Measurements from ENCODE around the gene CA10.

CA10 gene

DNA sequence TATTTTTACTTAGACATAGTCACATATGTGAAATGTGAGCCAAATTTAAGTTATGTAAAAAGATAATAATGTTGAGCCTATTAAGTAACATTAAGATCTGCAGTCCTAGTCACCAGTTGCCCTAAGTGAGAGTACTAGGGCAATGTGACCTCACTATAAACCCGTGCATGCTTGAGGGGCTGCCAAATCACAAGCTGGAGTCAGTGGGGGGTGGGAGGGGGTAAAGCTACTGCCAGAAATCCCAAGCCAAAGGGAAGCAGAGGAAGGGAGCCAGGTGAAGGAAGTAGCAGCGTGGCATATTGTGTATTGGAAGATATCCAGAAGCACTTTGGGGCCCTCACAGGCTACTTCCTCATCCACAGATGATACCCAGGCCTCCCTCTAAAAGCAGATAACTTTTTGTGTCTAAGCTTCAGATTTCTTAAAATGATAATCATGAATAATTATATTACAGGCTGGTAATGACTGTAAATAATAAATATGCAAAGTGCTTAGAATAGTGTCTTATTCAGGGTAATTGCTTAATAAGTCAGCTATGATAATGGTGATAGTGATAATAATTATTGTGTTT, 134.1 kb downstream of the CA10 start:
- H3K4me3 ChIP-seq (ENCODE audit: low read depth, low read length): no peak overlapping the region
- no peak overlapping the region for H3K9ac ChIP-seq
- no peak overlapping the region for H3K27ac ChIP-seq
- no peaks in the 10 kb centered on the region for H3K79me2 ChIP-seq
- TF ChIP-seq, protein P1, sequence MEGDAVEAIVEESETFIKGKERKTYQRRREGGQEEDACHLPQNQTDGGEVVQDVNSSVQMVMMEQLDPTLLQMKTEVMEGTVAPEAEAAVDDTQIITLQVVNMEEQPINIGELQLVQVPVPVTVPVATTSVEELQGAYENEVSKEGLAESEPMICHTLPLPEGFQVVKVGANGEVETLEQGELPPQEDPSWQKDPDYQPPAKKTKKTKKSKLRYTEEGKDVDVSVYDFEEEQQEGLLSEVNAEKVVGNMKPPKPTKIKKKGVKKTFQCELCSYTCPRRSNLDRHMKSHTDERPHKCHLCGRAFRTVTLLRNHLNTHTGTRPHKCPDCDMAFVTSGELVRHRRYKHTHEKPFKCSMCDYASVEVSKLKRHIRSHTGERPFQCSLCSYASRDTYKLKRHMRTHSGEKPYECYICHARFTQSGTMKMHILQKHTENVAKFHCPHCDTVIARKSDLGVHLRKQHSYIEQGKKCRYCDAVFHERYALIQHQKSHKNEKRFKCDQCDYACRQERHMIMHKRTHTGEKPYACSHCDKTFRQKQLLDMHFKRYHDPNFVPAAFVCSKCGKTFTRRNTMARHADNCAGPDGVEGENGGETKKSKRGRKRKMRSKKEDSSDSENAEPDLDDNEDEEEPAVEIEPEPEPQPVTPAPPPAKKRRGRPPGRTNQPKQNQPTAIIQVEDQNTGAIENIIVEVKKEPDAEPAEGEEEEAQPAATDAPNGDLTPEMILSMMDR (IDR thresholded peaks at IDR 0.05): no peak
- H3K4me2 ChIP-seq (ENCODE audit: low read length): no peak overlapping the region
- no peak overlapping the region for H2AFZ ChIP-seq
- no peaks in the 10 kb centered on the region for H3K36me3 ChIP-seq (ENCODE audit: control insufficient read depth, insufficient read depth, low read length)
- no peaks in the 10 kb centered on the region for H3K9me3 ChIP-seq (ENCODE audit: control insufficient read depth, low read length)
- no peaks in the 10 kb centered on the region for H3K4me1 ChIP-seq
- H3K27me3 ChIP-seq (ENCODE audit: control insufficient read depth, insufficient read depth, low read length): no peaks in the 10 kb centered on the region

GRCh38 chr17:52011064-52011463, 147.4 kb downstream of the CA10 start:
- H2AFZ ChIP-seq: no peak overlapping the region
- H3K4me2 ChIP-seq (ENCODE audit: low read length): no peak overlapping the region
- H3K79me2 ChIP-seq: no peaks in the 10 kb centered on the region
- no peaks in the 10 kb centered on the region for H3K36me3 ChIP-seq (ENCODE audit: control insufficient read depth, insufficient read depth, low read length)
- H3K27ac ChIP-seq: no peak overlapping the region
- TF ChIP-seq, protein P1 (IDR thresholded peaks at IDR 0.05): no peak
- no peak overlapping the region for H3K4me3 ChIP-seq (ENCODE audit: low read depth, low read length)
- H3K4me1 ChIP-seq: no peaks in the 10 kb centered on the region
- no peak overlapping the region for H3K9ac ChIP-seq
- H3K27me3 ChIP-seq (ENCODE audit: control insufficient read depth, insufficient read depth, low read length): no peaks in the 10 kb centered on the region
- no peaks in the 10 kb centered on the region for H3K9me3 ChIP-seq (ENCODE audit: control insufficient read depth, low read length)

- Histone ChIP-seq H3K4me2 (ENCODE audit: low read length) (no peak overlapping the region), H3K27ac (no peak overlapping the region), H3K4me3 (ENCODE audit: low read depth, low read length) (no peak overlapping the region), H3K79me2 (no peaks in the 10 kb centered on the region), H2AFZ (no peak overlapping the region), H3K9ac (no peak overlapping the region), H3K4me1 (no peaks in the 10 kb centered on the region), H3K9me3 (ENCODE audit: control insufficient read depth, low read length) (no peaks in the 10 kb centered on the region), H3K27me3 (ENCODE audit: control insufficient read depth, insufficient read depth, low read length) (no peaks in the 10 kb centered on the region), H3K36me3 (ENCODE audit: control insufficient read depth, insufficient read depth, low read length) (no peaks in the 10 kb centered on the region)
- TF ChIP-seq, protein P1 (IDR thresholded peaks at IDR 0.05): no peak
Observed at GRCh38 chr17:51999654-52000053, 158.9 kb downstream of the CA10 start.

GRCh38 chr17:51997723-51998122, 160.8 kb downstream of the CA10 start:
- TF ChIP-seq, protein P1 (IDR thresholded peaks at IDR 0.05): no peak
- Histone ChIP-seq H3K4me1 (no peaks in the 10 kb centered on the region), H3K4me3 (ENCODE audit: low read depth, low read length) (no peak overlapping the region), H3K9me3 (ENCODE audit: control insufficient read depth, low read length) (no peaks in the 10 kb centered on the region), H3K4me2 (ENCODE audit: low read length) (no peak overlapping the region), H3K27ac (no peak overlapping the region), H3K36me3 (ENCODE audit: control insufficient read depth, insufficient read depth, low read length) (no peaks in the 10 kb centered on the region), H3K79me2 (no peaks in the 10 kb centered on the region), H2AFZ (no peak overlapping the region), H3K27me3 (ENCODE audit: control insufficient read depth, insufficient read depth, low read length) (no peaks in the 10 kb centered on the region), H3K9ac (no peak overlapping the region)

DNA sequence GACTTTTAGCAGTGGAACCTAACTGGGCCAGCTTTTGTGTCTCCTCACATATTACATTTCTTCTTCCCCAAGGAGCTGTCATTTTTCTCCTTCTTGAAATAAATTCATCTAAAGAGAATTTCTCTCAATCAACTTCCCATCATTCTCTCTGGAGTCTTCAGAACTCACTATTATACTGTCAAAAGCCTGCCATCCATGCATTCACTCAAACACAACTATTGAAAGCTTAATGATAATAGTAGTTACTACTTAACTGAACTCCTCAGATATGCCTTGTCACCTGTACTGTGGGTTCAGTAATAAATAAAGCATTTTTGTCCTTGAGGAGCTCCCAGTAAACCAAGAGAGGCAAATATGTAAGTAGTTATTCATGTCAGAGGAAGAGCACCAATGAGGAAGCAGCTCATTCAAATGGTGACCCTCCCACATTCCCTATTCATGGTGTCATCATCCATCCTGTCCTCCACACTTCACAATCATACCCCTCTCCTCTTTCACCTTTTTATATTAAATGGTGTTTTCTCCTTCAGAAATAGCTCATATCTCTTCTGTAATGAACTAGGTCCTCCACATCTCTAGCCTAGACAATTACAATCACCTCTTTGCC, 162.6 kb downstream of the CA10 start:
- no peak overlapping the region for H3K4me2 ChIP-seq (ENCODE audit: low read length)
- H3K27me3 ChIP-seq (ENCODE audit: control insufficient read depth, insufficient read depth, low read length): no peaks in the 10 kb centered on the region
- H3K4me1 ChIP-seq: no peaks in the 10 kb centered on the region
- H3K9me3 ChIP-seq (ENCODE audit: control insufficient read depth, low read length): no peaks in the 10 kb centered on the region
- no peaks in the 10 kb centered on the region for H3K79me2 ChIP-seq
- TF ChIP-seq, protein P1 (IDR thresholded peaks at IDR 0.05): no peak
- no peak overlapping the region for H3K9ac ChIP-seq
- no peak overlapping the region for H3K27ac ChIP-seq
- no peak overlapping the region for H3K4me3 ChIP-seq (ENCODE audit: low read depth, low read length)
- no peaks in the 10 kb centered on the region for H3K36me3 ChIP-seq (ENCODE audit: control insufficient read depth, insufficient read depth, low read length)
- no peak overlapping the region for H2AFZ ChIP-seq

Data from parathyroid adenoma (tissue), 2 donors.